Ovary (tissue), 3 donors: Measurements from ENCODE around the gene XYLT1.

ENCODE experiments used
- CTCF ChIP-seq, 3 donors: fragments of 450-650 bp in 2 of 3; fragments of 200-600 bp in 1 of 3; IDR thresholded peaks; one replicate each; pipeline versions ENCODE4 v1.5.1 to v1.8.0; 2016 to 2022; ENCODE audit warnings: antibody characterized with exemption in 3 of 3, mild to moderate bottlenecking in 1 of 3
- POLR2A ChIP-seq: fragments of 450-650 bp; IDR thresholded peaks from one replicate; pipeline ENCODE4 v1.6.1; 2017; ENCODE audit warnings: antibody characterized with exemption, mild to moderate bottlenecking, moderate library complexity
- donor health status: DM: no; HTN: no; CAD: no.

DNA sequence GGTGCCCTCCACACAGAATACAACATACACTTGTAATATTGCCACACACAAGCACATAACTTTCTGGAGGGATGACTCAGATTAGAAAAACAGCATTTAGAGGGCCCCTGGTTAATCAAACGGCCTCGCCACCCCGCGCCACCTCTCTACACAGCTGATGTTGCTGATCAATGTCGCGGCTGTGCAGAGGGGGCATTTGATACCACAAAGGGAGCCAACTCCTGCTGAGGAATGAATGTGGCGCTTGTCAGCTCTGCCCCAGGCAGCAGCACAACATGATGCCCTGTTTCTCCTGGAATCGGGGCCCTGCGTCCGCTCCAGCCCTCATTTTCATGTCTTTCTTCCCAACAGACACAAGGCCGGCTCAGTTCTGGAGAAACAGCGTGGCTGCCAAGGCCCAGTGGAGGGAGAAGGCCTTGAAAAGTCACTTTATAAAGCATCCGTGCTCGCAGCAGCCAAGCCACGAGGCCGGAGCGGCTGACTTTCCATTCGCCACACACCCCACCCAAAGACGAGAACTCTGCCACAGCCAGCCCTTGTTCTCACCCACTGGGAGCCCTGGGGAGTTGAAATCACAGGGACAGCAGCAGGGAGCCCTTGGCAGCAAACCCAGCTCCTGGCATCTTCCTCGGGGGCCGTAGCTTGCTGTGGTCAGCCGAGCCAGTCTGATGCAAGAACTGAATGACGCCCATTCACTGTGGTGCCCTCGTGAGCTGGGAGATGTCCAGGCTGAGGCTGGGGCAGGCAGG is 65.6 kb downstream of the XYLT1 start:
- TF ChIP-seq CTCF (IDR thresholded peaks at IDR 0.05) (no peak), POLR2A (no peak)
